HL-60 (cell line): Measurements from ENCODE around the gene SLC35F5.

ENCODE experiments used
- CTCF ChIP-seq: IDR thresholded peaks from one replicate; pipeline ENCODE4 v1.5.1; 2011; ENCODE audit warnings: low read length, control low read depth, inconsistent platforms; ENCODE audit not compliant: insufficient read depth
- REST ChIP-seq: IDR thresholded peaks from 2 replicates; pipeline ENCODE4 v1.6.1; 2012; ENCODE audit warnings: low read depth; ENCODE audit not compliant: insufficient replicate concordance

GRCh38 chr2:113757138-113757657 is 756 bp upstream of the SLC35F5 start:
- TF ChIP-seq CTCF (no peak), REST (no peak)
